ENCODE results near the gene RNF145. TPM values are rescaled to one million over a fixed set of nuclear protein-coding genes. Genes with fewer than 3 reads are reported as not detected.

Gene RNF145
- total and polyA plus RNA-seq, 10 of the 15 experiments (the other 5 are each of a cell fraction or from before 2014, with no cell fraction given), result 9.7 to 58.1 (median 38.2) TPM

Small RNA genes within 50 kb of the gene (small RNA-seq; reads per million reads assigned to genes)
- not detected for gene RF00263

Other genes with a start within 250 kb of the RNF145 start
- 4.2 and 4.8 TPM in 2 replicates for gene EBF1, start 109.6 kb downstream of the RNF145 start, total RNA-seq (2014; rRNA removed)
- 6.5 TPM in 2 replicates for gene EBF1, start 109.6 kb downstream of the RNF145 start, total RNA-seq (2014; rRNA removed; fragmentation: Illumina TruSeq; extraction: Trizol)
- 18.6 and 19.0 TPM in 2 replicates for gene EBF1, start 109.6 kb downstream of the RNF145 start, total RNA-seq (2021)
- gene EBF1, start 109.6 kb downstream of the RNF145 start, polyA plus RNA-seq (2011; rRNA removed), result 14.3 and 23.8 TPM in 2 replicates
- 6.1 and 6.5 TPM in 2 replicates for gene EBF1, start 109.6 kb downstream of the RNF145 start, polyA plus RNA-seq (2014; fragmentation: Illumina TruSeq; extraction: Trizol)
- gene EBF1, start 109.6 kb downstream of the RNF145 start, polyA plus RNA-seq (2014; fragmentation: Nextera tagmentation; extraction: Ambion mirVana), result 1 to 10 TPM; 5.6 to 7.5 TPM
- 3.3 and 3.5 TPM in 2 replicates for gene EBF1, start 109.6 kb downstream of the RNF145 start, polyA plus RNA-seq (2014; rRNA removed)
- gene EBF1, start 109.6 kb downstream of the RNF145 start, polyA plus RNA-seq (2016; fragmentation: Nextera tagmentation; extraction: Ambion mirVana), result 10 to 100 TPM; 10.2 to 16.0 TPM
- 28.1 and 30.8 TPM in 2 replicates for gene UBLCP1, start 53.7 kb upstream of the RNF145 start, total RNA-seq (2014; rRNA removed)
- 40.9 TPM in 2 replicates for gene UBLCP1, start 53.7 kb upstream of the RNF145 start, total RNA-seq (2014; rRNA removed; fragmentation: Illumina TruSeq; extraction: Trizol)
- 19.8 and 22.2 TPM in 2 replicates for gene UBLCP1, start 53.7 kb upstream of the RNF145 start, total RNA-seq (2021)
- 18.8 and 27.4 TPM in 2 replicates for gene UBLCP1, start 53.7 kb upstream of the RNF145 start, polyA plus RNA-seq (2011; rRNA removed)
- gene UBLCP1, start 53.7 kb upstream of the RNF145 start, polyA plus RNA-seq (2014; fragmentation: Illumina TruSeq; extraction: Trizol), result 43.3 and 49.3 TPM in 2 replicates
- 10 to 100 TPM; 22.6 to 34.3 TPM for gene UBLCP1, start 53.7 kb upstream of the RNF145 start, polyA plus RNA-seq (2014; fragmentation: Nextera tagmentation; extraction: Ambion mirVana)
- gene UBLCP1, start 53.7 kb upstream of the RNF145 start, polyA plus RNA-seq (2014; rRNA removed), result 21.4 and 29.9 TPM in 2 replicates
- 10 to 100 TPM; 42.2 to 44.2 TPM for gene UBLCP1, start 53.7 kb upstream of the RNF145 start, polyA plus RNA-seq (2016; fragmentation: Nextera tagmentation; extraction: Ambion mirVana)
- gene IL12B, start 120.9 kb upstream of the RNF145 start, total RNA-seq (2014; rRNA removed), result 0.28 and 0.38 TPM in 2 replicates
- gene IL12B, start 120.9 kb upstream of the RNF145 start, total RNA-seq (2014; rRNA removed; fragmentation: Illumina TruSeq; extraction: Trizol), result 0.49 and 0.64 TPM in 2 replicates
- 0.29 and 0.31 TPM in 2 replicates for gene IL12B, start 120.9 kb upstream of the RNF145 start, total RNA-seq (2021)
- gene IL12B, start 120.9 kb upstream of the RNF145 start, polyA plus RNA-seq (2011; rRNA removed), result 0.72 and 0.84 TPM in 2 replicates
- gene IL12B, start 120.9 kb upstream of the RNF145 start, polyA plus RNA-seq (2014; fragmentation: Illumina TruSeq; extraction: Trizol), result 0.62 TPM in 2 replicates
- under 1 TPM; 0.31 to 0.48 TPM for gene IL12B, start 120.9 kb upstream of the RNF145 start, polyA plus RNA-seq (2014; fragmentation: Nextera tagmentation; extraction: Ambion mirVana)
- 0.49 and 0.54 TPM in 2 replicates for gene IL12B, start 120.9 kb upstream of the RNF145 start, polyA plus RNA-seq (2014; rRNA removed)
- gene IL12B, start 120.9 kb upstream of the RNF145 start, polyA plus RNA-seq (2016; fragmentation: Nextera tagmentation; extraction: Ambion mirVana), result under 1 TPM; 0.15 to 0.42 TPM